ENCODE measurements around the gene PIP5K1B.

Gene PIP5K1B

GRCh38 chr9:68710111-68710471, 5.1 kb downstream of the PIP5K1B start:
- no peak overlapping the region for H3K4me2 ChIP-seq (ENCODE audit: insufficient read depth, low read length)

DNA sequence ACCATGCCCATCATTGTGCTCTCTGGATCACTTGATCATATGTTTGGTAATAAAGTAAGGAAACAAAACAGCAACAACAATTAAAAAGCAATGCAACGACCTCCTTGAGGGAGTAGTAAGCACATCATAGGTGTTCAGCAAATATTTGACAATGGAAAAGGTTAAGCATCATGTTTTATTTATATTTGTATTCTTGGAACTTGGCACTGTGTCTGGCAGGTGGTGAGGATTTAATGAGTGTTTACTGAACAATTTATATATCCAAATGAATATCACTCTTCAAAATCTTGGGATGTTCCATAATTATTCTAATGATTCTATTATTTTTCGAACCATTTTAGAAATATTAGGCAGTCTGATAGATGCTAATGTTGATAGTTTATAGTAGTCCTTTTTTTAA, 6.2 kb downstream of the PIP5K1B start:
- Histone ChIP-seq H3K36me3 (ENCODE audit: insufficient read depth, low read length) (no peaks in the 10 kb centered on the region), H3K27ac (ENCODE audit: low read length) (no peak overlapping the region), H3K4me2 (ENCODE audit: insufficient read depth, low read length) (no peak overlapping the region), H2AFZ (ENCODE audit: low read depth, low read length) (no peak overlapping the region), H4K20me1 (ENCODE audit: insufficient read depth, low read length) (no peaks in the 10 kb centered on the region), H3K4me3 (ENCODE audit: low read depth in 1 of 2, low read length in 2 of 2) (no peak overlapping the region), H3K4me1 (ENCODE audit: insufficient read depth, low read length) (no peaks in the 10 kb centered on the region), H3K9me3 (ENCODE audit: insufficient read depth, low read length, severe bottlenecking) (no peaks in the 10 kb centered on the region), H3K9ac (ENCODE audit: low read depth, low read length) (no peak overlapping the region), H3K27me3 (ENCODE audit: insufficient read depth, low read length, poor library complexity) (no peaks in the 10 kb centered on the region), H3K79me2 (ENCODE audit: insufficient read depth, low read length) (no peaks in the 10 kb centered on the region)
- no peak for DNase-seq
- no peak for ATAC-seq (ENCODE audit: insufficient read depth, low read depth)
- no peak for TF ChIP-seq CTCF (IDR thresholded peaks at IDR 0.05; ENCODE audit: borderline replicate concordance, extremely low read depth, low read length, poor library complexity, severe bottlenecking)
- no peak for TF ChIP-seq EZH2 (IDR thresholded peaks at IDR 0.05; ENCODE audit: borderline replicate concordance, low read depth, low read length, severe bottlenecking)

More at GRCh38 chr9:68710111-68710471, 5.1 kb downstream of the PIP5K1B start:
- Histone ChIP-seq H3K9me3 (ENCODE audit: insufficient read depth, low read length, severe bottlenecking) (no peaks in the 10 kb centered on the region), H3K27me3 (ENCODE audit: insufficient read depth, low read length, poor library complexity) (no peaks in the 10 kb centered on the region), H2AFZ (ENCODE audit: low read depth, low read length) (no peak overlapping the region), H3K4me1 (ENCODE audit: insufficient read depth, low read length) (no peaks in the 10 kb centered on the region), H3K9ac (ENCODE audit: low read depth, low read length) (no peak overlapping the region), H3K79me2 (ENCODE audit: insufficient read depth, low read length) (no peaks in the 10 kb centered on the region), H3K36me3 (ENCODE audit: insufficient read depth, low read length) (no peaks in the 10 kb centered on the region), H3K27ac (ENCODE audit: low read length) (no peak overlapping the region), H4K20me1 (ENCODE audit: insufficient read depth, low read length) (no peaks in the 10 kb centered on the region), H3K4me3 (ENCODE audit: low read depth in 1 of 2, low read length in 2 of 2) (no peak overlapping the region)
- ATAC-seq (ENCODE audit: insufficient read depth, low read depth) = no peak
- DNase-seq = no peak
- TF ChIP-seq CTCF (IDR thresholded peaks at IDR 0.05; ENCODE audit: borderline replicate concordance, extremely low read depth, low read length, poor library complexity, severe bottlenecking) (no peak), EZH2 (IDR thresholded peaks at IDR 0.05; ENCODE audit: borderline replicate concordance, low read depth, low read length, severe bottlenecking) (no peak)

DNA sequence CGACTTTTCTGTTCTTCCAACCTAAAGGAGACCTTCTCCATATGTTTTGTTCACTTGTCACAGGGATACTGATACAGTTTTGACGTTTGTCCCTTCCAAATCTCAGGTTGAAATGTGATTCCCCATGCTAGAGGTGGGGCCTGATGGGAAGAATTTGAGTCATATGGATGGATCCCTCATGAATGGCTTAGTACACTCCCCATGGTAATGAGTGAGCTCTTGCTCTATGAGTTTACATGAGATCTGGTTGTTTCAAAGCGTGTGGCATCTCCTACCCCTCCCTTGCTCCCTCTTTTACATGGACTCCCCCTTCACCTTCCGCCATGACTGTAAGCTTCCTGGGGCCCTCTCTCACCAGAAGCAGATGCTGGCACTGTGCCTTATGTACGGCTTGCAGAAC, 6.9 kb downstream of the PIP5K1B start:
- Histone ChIP-seq H3K4me1 (ENCODE audit: insufficient read depth, low read length) (no peaks in the 10 kb centered on the region), H3K36me3 (ENCODE audit: insufficient read depth, low read length) (no peaks in the 10 kb centered on the region), H3K9ac (ENCODE audit: low read depth, low read length) (no peak overlapping the region), H3K4me2 (ENCODE audit: insufficient read depth, low read length) (no peak overlapping the region), H2AFZ (ENCODE audit: low read depth, low read length) (no peak overlapping the region), H3K27ac (ENCODE audit: low read length) (no peak overlapping the region), H3K79me2 (ENCODE audit: insufficient read depth, low read length) (no peaks in the 10 kb centered on the region), H3K4me3 (ENCODE audit: low read depth in 1 of 2, low read length in 2 of 2) (no peak overlapping the region), H4K20me1 (ENCODE audit: insufficient read depth, low read length) (no peaks in the 10 kb centered on the region), H3K27me3 (ENCODE audit: insufficient read depth, low read length, poor library complexity) (no peaks in the 10 kb centered on the region), H3K9me3 (ENCODE audit: insufficient read depth, low read length, severe bottlenecking) (no peaks in the 10 kb centered on the region)
- TF ChIP-seq CTCF (IDR thresholded peaks at IDR 0.05; ENCODE audit: borderline replicate concordance, extremely low read depth, low read length, poor library complexity, severe bottlenecking) = no peak
- TF ChIP-seq EZH2 (IDR thresholded peaks at IDR 0.05; ENCODE audit: borderline replicate concordance, low read depth, low read length, severe bottlenecking) = no peak
- DNase-seq (no peak), ATAC-seq (ENCODE audit: insufficient read depth, low read depth) (no peak)
